CD4-positive, alpha-beta T cell treated with Interleukin-17A for 4 hours (primary cell): ENCODE results near the gene INCA1.

Experiments used
- DNase-seq: peaks from one replicate; pipeline ENCODE4 v3.0.0-alpha.2; 2020; ENCODE audit warnings: mixed read lengths

Gene INCA1

DNA sequence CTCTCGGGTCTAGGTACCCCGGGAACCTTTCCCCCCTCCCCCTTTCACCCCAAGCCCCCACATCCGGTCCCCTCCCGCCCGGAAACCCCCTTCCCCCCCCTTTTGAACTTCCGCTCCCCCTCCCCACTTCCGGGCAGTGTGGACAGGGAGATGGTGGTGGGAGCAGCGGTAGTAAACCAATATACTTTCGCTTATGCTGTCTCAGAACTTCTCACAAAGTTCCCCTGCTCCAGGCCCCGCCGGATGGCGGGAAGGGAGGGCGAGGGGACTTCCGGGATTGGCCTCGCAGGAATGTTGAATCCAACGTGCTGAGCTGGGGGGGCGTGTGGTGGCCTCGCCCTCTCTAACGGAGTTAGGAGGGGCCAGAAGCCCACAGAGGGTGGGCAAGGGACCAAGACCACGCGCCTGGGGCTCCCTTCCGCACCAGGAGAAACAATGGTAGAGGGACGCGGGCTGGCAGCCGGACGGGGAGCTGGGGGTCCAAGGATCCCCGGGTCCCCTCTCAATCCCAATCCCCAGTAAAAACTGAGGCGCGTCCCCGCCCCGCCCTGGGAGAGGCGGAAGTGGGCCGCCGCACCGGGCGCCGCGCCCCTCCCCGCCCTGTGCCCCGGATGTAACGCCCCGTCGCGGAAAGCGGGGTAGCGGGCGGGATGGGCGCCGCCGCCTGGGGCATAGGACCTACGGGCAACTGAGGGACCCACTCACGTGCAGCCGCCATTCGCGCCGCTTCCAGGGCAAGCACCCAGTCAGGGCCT is 49.7 kb downstream of the INCA1 start:
- peak; percentile 79 for DNase-seq

DNA sequence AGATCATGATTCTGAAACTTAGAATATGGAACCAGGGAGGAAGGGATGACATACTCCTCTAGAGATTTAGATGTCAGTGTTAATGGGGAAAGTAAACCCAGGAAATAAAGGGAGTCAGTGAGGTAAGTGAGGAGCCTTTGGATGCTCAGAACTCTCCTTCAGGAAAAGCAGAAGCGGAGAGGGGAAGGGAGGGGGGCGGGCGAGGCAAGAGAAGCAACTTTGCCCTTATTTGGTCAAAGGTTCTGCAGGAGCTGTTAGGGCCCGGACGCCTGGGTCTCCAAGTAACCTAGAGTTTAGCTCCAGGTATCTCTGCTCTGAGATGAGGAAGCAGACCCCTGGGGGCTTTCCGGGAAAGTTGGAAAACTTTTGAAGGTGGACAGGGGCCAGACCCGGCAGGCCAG is 50.3 kb downstream of the INCA1 start:
- no peak for DNase-seq

DNA sequence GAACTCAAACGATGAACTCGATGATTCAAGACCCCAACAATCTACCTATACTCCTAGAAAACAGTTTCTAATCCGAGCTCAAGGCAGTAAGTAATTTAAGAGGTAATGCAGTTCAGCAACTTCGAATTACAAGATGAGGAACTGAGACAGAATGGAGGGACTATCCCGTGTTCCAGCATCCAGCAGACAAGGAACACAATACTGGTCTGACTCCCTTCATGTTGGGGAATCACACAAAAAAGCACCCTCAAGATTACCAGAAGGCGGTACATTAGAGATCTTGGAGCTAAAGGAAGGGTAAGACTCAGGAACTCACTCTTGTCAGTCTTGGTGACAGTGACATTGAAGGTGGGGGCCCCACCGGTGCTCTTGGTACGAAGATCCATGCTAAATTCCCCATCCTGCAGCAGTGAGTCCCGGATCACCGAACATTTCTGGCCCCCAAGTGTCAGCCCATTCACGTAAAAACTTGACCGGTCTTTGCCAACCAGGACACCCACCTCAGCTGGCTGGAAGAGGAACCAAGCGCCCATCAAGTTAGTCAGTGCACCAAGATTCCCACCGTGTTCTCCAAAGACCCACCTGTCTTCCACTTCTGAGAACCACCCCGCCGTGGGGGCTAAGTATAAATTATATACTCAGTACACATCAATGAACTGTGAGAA is 50.9 kb downstream of the INCA1 start:
- DNase-seq: no peak

DNA sequence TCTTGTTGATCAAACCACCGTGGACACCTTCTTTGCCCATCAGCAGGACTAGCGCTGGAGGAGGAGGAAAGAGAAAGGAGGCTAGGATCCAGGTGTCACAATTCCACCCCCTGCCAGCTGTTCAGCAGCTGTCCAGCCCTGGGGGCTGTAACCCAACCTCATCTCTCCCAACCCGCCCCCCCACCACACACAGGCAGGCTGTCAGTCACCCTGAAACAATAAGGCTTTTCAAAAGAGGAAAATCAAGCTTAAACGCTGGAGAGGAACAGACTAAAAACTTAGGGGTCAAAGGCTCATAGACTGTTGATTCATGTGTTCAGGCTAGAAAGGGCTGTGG is 51.4 kb downstream of the INCA1 start:
- no peak for DNase-seq

DNA sequence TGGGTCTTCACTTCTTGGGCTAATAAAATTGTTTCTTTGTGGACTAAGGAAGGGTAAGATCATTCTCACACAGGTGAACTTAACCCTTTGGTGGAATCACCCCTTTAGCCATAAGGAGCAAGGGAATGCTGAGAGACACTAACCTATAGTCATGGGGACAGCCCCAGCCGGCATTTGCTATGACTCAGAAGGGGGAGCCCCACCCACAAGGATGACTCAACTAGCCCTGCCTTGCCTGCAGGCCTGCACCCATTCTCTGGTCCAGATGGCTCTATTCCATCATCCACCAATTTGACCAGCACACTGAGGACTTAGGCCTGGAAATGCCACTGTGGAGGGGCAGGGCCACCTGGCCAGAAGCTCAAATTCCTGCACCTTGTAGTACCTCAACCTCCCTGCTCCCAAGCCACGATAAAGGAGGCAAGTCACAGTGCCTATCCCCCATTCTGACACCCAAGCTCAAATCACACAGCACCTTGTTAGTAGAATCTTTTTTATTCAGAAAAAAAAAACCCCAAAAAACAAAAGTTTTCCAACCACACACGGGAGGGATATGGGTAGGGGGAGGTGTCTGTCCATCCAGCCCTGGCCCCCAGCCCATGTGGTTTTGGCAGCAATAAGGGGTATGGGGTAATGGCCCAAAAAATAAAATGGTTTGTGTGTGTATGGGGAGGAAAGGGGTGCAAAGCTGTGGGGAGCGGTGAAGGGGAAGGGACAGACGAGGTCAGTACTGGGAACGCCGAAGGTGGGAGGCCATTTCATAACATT is 52.0 kb downstream of the INCA1 start:
- DNase-seq: peak; percentile 87

DNA sequence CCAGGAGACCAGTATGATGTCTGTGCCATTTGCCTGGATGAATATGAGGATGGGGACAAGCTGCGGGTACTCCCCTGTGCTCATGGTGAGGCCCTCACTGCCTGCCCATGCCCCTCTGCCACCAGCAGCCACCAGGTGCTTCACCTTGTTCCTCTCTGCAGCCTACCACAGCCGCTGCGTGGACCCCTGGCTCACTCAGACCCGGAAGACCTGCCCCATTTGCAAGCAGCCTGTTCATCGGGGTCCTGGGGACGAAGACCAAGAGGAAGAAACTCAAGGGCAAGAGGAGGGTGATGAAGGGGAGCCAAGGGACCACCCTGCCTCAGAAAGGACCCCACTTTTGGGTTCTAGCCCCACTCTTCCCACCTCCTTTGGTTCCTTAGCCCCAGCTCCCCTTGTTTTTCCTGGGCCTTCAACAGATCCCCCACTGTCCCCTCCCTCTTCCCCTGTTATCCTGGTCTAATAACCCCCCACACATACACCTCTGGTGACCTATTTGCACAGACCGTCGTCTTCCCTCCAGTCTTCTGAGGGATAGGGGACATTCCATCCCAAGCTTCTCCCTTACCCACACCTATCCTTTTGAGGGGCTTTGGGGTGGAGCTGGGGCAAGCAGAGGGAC is 52.7 kb downstream of the INCA1 start:
- peak; percentile 34 for DNase-seq

DNA sequence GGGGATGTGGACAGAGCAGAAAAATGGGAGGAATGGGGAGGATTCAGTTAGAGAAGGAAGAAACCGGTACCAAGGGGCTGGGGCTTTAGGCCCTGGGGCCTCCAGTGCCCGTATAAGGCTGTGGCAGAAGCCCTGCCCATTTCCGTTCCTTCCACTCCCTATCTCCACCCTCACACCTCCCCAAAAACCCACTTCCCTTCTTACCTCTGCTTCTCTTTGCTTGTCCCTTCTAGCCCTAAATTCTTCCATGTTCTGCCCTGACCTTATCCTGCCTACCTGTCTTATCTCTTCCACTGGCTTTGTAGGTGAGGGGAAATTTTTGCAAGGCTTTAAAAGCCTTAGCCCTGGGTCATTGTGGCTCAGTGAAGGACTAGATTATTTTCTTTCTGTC is 53.2 kb downstream of the INCA1 start:
- peak; percentile 73 for DNase-seq

DNA sequence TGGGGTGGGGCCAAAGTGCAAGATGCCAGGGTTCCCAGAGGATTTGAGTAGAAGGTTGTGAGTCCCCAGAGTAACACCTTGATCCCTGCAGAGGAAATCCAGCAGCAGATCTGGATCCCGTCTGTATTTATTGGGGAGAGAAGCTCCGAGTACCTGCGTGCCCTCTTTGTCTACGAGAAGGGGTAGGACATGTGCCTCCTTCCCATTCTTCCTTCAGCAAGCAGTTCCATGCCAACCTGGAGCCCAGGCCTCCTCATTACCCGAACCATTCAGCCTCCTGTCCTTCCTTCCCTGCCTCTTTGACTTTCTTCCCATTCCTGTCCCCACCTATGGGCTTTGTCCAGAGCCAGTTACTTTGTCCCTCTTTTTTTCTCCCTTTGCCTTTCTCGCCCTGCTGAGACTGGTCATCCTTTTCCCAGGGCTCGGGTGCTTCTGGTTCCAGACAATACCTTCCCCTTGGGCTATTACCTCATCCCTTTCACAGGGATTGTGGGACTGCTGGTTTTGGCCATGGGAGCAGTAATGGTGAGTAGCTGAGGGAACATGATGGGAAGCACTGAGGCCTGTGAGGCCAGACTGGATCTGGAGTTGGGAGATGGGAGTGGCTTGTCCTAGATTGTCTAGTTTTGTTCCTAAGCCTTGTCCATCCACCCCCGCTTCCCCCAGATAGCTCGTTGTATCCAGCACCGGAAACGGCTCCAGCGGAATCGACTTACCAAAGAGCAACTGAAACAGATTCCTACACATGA is 54.4 kb downstream of the INCA1 start:
- no peak for DNase-seq

DNA sequence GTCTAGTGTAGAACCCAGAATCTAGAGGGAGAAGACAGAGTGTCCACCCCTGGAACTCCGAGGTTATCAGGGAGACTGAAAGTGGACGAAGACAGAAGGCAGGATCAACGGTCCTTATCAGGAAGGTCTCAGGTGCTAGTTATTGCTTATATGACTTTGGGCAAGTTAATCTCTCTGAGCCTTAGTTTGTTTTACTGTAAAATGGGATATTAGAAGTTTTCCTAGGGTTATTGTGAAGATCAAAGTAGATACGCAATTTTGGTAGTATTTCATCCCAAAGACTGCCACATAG is 56.1 kb downstream of the INCA1 start:
- DNase-seq: no peak

DNA sequence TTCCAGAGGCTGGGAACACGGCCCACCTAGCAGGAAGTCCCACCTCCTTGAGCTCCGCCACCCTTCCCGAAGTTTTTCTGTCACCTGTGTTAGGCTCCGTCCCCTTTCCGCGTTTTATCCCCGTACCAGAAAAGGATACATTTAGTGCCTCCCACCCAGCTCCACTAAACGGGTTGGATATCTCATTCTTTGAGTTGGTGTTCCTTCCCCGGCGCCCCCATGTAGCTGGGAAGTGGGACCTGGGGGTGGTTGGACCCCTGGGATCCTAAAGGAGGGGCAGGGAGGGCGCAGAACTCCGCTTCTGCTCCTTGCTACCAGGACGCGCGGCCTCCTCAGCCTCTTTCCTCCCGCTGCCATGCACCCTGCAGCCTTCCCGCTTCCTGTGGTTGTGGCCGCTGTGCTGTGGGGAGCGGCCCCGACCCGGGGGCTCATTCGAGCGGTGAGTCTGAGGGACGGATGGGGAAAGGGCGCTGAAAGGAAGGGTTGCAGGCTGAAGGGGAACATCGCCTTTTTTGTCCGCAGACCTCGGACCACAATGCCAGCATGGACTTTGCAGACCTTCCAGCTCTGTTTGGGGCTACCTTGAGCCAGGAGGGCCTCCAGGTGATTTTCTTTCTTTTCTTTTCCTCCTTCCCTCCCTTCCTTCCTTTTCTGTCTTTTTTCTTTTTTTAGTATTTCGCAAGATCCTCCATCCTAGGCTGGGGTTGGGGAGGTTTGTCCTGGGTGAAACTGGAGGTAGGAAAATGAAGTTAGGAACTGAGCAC is 56.6 kb downstream of the INCA1 start:
- peak; percentile 65 for DNase-seq

DNA sequence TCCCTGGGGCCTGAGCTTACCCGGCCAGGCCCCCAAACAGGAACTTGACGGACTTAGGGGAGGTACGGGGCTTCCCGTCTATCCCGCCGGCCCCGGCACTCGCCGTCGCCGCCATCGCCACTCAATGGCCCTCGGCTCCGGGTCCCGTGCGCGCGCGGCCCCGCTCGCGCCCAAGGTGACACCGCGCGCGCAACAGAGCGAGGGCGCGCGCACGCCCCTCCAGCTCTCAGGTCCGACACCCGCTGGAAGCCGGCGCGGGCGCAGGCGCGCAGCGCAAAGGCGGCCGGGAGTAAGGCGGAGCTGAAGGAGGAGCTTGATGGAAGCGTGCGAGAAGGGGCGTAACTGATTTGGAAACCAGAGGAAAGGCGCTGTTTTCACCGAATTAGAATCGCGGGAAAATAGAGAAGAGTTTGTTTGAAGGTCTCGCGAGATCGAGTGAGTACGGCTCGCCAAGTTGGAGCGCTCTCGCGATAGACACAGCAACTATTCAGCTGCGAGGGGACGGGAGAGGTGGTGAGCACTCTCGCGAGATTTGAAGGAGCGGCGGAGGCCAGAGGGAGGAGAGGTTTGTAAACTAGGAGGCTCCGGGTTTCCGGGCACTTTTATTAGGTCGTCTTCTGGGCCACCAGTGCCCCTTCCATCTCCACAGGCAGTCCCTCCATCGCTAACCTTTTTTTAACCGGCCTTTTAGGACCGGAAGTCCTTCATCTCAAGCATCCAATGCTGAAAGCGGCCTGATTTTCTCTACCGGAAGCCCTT is 57.3 kb downstream of the INCA1 start, which contains the start of the genes RNF167 and SLC25A11:
RNF167 (plus strand) TSS at position 473 of the 759 bp plus-strand sequence. CDS start 642 bp downstream, outside the sequence.
SLC25A11 (minus strand) TSS at position 251 of the 759 bp plus-strand sequence; CDS start at position 115, 136 bp downstream.
- DNase-seq: peak; percentile 95

DNA sequence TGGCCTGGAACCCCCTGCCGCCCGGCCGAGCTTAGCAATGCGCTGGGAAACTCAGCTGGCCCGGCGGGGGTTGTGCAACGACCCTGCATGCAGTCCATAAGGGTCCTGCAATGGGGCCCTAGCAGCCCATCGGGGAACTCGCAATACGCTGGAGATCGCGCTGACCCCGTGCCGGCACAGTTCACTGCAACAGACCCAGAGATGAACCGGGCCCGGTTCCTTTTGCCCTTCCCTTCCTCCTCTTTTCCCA is 57.9 kb downstream of the INCA1 start:
- no peak for DNase-seq

DNA sequence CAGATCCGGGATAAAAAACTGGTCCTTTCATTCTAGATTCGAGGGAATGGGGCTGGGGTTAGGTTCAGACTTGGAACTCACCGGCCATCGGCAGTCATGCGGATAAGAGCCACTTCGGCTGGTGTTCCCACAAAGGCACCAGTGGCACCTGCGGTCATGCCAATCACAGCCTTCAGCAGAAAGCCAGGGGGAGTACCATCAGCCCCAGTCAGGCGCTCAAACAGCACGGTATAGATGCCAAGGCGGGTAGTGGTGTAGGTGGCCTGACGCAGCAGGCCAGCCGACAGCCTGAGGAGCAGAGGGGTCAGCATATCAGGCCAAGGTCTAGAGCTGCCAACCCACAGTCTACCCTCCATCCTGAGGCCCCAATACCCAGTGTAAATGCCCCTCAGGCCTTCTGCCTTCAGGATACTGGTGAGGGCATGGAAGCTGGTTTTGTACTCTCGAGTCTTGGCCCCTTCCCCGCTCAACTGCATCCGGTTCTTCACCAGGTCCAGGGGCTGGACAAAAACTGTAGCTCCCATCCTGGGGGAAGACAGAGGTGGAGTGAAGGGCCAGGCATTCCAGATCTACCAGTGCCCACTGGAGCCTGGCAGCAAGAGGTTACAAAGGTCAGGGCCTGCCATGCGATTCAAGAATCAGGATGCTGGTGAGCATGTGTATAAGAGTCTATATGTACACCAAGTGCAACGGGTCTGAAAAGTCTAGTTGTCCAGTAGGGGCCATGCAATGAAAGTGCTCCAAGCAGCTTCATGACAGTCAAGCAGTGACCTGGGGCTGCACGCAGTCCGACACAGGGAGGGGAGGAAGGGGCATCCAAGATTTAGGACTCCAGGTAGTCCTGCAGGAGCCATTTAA is 58.4 kb downstream of the INCA1 start:
- DNase-seq: no peak
